NCI-H1436 (cell line): ENCODE results near the gene LINGO1.
A peak's percentile ranks its signal among the peaks of the same experiment; 100 is the strongest.

Source experiments
- DNase-seq: peaks from one replicate; lab custom pipeline; 2025; lab: John Stamatoyannopoulos, UW

Gene LINGO1

DNA sequence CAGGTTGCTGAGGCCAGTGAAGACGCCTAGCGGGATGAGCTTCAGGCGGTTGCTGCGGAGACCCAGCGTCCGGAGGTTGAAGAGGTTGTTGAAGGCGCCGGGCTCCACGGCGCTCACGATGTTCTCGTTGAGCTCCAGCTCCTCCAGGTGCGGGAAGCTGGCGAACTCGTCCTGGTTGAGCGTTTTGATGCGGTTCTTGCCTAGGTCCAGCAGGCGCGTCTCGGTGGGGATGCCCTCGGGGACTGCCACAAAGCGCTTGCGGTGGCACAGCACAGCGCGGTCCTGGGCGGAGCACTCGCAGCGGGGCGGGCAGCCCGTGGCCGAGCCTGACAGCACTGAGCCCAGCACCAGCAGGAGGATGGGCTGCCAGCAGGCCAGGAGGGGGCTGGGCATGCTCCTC lies 17.2 kb downstream of the LINGO1 start:
- no peak for DNase-seq

DNA sequence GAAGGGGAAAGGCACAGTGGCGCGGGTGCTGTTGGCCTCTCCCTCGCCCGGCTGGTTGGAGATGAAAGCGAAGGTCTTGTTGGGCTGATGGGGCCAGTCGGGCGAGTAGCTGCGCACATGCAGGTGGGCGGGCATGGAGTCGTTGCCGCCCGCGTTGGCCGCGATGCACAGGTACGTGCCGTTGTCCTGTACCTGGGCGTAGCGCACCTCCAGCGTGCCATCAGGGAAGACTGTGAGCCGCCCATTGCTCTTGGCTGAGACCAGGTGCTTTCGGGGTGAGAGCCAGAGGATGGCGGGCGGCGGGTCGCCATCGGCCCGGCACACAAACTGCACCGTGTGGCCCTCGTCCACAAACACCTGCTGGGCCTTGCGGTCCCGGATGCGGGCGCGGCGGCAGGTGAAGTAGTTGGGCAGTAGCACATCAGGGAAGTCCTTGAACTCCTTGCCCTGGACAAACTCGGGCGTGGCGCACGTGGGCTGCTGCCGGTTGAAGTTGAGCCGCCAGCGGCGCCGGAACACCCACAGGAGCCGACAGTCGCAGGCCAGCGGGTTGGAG lies 18.4 kb downstream of the LINGO1 start:
- DNase-seq: no peak

DNA sequence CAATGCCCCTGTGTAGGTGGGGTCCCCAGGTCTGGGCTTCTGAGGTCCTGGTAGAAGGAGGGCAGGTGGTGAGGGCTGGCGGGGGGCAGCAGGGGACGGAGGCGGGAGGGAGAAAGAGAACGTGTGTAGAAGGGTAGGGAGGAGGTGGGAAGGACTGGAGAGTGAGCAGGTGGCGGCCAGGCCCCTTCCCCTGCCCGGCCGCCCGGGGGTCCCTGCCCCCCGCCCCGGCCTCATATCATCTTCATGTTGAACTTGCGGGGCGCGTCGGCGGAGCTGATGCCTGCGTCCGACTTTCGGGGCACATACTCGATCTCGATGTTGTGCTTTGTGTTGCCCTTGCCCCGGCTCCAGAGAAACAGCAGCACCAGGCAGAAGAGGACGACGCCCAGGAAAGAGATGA lies 18.9 kb downstream of the LINGO1 start:
- DNase-seq: no peak

DNA sequence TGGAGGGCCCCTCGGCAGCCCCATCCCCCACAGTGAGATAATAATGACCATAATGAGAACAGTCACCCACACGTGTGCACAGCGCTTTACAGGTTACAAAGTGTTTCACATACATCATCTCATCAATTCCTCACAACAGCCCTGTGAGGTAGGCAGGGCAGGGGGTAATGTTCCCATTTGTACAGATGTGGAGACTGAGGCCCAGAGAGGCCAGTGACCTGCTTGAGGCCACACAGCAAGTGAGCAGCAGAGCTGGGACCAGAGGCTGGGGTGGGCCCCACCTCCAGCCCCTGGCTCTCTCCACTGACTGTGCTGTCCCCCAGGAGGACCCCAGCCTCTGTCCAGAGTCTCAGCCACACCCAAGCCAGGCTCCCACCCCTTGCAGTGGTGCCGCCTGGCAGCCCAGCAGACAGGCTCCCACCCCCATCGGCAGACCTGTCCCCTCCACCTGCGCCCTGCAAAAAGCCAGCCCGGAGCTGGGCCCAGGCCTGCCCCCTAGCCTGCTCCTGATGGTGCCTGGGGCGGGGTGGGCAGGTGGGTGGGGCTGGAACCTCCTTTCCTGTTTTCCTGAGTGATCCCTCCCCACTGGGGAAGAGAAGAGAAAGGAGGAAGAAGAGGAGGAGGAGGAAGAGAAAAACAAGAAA lies 19.6 kb downstream of the LINGO1 start:
- no peak for DNase-seq

GRCh38 chr15:77611767-77612166 lies 20.9 kb downstream of the LINGO1 start:
- no peak for DNase-seq

DNA sequence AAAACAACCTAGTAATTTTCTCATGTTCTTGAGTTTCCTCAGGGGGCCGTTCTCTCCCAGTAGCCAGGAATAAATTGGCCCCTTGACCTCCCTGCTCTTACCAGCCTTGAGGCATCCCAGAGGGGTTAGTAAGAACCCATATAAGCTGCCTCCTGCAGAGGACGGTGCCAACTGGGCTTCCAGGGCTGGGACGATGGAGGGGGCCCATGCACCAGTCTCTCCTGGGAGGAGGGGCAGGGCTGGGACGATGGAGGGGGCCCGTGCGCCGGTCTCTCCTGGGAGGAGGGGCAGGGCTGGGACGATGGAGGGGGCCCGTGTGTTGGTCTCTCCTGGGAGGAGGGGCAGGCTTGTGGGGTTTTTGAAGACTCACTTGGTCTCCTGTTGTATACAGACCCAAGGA lies 22.0 kb downstream of the LINGO1 start:
- DNase-seq: no peak

DNA sequence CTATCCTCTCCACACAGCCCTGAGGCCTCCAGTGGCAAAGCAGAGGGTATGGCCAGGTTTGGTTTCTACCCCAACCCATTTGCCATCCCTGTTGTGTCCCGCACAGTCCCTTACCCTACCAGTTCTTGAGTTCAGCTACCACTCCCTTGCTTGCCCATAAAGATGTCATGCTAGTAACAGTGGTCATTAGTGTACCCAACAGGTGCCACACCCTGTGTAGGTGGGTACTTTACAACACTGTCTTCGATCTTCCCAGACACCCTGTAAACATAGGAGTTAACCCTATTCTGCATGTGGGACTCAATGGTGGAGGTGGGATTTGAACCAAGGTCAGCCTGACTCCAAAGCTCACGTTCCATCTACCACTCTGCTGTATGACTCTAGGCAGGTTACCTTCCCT lies 23.2 kb downstream of the LINGO1 start:
- DNase-seq: no peak

DNA sequence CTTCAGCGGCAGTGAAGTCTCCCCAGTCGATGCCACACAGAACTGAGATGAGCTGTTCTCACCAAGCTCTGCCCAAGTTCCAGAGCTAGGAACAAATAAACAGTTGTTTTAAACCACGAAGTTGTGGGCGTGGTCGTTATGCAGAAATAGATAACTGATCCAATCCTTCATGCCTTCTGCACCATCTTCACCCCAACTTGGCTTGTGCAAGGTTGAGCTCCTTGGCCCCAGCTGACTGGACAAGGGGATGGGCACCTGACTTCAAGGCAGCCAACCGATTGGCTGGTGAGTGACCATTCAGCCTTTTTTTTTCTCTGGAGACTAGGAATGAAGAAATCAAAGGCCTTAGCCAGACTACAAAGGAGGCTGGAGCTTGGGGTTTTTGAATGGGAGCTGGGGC lies 23.9 kb downstream of the LINGO1 start:
- DNase-seq: no peak

- no peak for DNase-seq
Observed at GRCh38 chr15:77607894-77608261, 24.8 kb downstream of the LINGO1 start.

DNA sequence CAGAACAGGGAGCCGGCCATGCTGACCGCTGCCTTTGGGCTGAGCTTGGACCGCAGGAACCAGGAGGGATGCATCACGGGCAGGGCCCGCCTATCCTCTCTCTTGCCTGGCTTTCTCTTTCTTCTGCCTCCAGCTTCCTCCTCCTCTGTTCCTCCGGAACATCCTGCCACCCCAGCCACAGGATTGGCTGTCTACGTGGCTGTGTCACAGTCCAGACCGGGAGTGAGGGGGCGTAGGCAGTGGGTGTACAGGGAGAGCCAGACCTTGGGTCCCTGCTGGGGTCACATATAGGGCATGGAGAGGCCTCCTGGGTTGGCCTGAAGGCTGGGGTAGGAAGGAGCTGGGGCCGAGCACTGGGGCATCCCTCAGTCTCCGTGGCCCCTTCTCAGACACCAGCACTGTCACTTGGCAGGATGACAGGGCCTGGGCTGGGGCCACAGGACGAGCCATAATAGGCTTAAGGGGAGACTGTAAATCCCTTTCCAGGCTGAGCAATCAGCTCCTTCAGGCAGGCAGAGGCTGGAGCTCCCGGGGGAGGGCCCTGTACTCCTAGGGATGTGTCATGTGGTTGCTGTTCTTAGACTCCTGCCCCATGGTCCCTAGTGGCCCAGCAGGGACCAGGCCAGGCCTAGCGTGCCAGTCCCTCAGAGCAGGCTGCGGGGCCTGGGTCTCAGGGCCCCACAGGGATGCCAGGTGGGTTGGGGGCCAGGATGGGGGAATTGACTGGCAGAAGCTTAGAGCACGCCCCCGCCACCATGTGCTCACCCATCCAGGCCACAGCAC lies 25.4 kb downstream of the LINGO1 start:
- DNase-seq: peak; percentile 71

GRCh38 chr15:77606142-77607034 lies 26.3 kb downstream of the LINGO1 start:
- DNase-seq: no peak

DNA sequence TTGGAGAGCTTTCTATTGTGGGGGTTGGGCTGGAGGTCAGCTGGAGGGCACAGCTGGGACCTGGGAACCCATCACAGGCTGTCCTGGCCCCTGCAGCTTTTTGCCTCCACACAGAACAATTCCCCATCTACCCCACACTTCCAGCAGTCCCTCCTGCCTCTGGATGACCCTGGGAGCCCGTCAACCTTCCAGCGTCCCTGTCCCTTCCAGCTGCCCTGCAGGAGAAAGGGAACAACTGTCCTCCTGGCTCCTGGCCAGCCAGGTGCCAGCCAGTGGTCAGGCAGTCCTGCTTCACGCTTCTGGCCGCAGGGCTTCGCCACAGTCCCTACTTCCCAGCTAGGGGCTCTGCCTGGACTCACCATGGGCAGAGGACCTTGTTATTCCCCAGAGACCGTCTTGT lies 27.2 kb downstream of the LINGO1 start:
- DNase-seq: no peak

- DNase-seq: no peak
Observed at GRCh38 chr15:77604973-77605372, 27.7 kb downstream of the LINGO1 start.

DNA sequence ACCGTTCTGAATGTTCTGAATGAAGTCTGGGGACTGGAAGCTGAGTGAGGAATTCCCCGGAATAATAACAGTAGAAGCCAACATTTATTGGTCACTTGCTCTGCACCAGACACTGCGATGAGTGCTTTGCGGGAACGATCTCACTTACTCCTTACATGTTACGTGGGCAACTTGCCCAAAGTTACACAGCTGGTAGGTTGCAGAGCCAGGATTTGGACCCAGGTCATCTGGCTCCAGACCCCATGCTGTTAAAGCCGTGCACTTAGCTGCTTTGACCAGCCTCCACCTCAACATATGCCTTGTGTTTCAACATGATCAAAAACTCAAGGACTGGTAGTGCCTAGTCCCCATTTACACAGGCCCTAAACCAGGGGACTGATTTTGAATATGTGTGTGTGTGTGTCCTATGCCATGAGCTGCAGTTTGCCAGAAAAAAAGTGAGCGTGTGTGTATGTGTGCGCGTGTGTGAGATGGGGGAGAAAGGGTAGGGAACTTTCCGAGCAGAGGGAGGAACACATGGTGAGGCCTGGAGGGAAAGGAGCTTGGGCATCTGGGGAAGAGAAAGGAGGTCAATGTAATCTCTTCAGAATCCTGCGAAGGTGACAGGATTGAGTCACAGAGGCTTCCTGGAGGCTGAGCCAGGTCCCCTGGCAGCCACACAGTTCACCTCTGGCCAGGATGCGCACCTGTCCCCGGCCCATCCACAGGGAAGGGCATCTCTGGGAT lies 28.9 kb downstream of the LINGO1 start:
- no peak for DNase-seq

DNA sequence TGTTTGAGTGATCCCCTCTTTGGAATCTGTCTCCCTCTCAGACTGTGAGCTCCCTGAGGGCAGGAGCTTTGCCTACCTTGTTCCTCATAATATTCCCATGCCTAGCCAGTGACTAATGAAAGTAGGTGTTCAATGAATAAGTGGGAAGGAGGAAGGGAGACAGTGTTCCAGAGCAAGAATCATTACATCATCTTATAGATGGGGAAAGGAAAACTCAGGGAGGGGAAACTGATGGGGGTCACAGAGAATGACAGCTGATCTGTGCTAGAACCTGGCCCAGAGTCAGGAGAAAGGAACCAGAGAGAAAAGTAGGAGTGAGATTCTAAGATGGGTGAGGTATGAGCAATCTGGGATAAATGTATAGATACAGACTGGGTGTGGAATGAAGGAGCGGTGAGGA lies 29.9 kb downstream of the LINGO1 start:
- no peak for DNase-seq

- DNase-seq: peak; percentile 97
Observed at GRCh38 chr15:77599899-77600298, 32.8 kb downstream of the LINGO1 start.

- DNase-seq: no peak
Observed at GRCh38 chr15:77599357-77599756, 33.4 kb downstream of the LINGO1 start.

DNA sequence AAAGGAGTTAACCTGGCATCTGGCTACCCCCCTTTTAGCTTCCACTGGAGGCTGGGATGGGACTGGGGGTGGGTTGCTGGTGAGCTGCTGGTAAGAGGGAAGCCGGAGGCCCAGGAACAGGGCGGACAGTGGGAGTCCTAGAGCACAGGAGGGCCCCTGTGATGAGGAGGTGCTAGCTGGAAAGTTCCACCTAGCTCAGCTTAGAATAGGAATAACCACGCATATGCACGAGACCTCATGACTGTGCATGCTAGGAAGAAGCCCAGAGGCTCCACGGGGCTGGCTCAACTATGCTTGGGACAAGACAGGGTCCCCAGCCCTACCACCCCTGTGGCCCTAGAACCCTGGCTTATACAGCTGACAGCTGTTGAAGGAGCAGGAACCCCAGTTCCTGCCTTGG lies 34.1 kb downstream of the LINGO1 start:
- DNase-seq: no peak

GRCh38 chr15:77597804-77598453 lies 34.8 kb downstream of the LINGO1 start:
- no peak for DNase-seq

- DNase-seq: no peak
Observed at GRCh38 chr15:77596821-77597803, 35.6 kb downstream of the LINGO1 start.
